Measurements from ENCODE around the gene TNFAIP8. TPM values are rescaled to one million over a fixed set of nuclear protein-coding genes. Genes with fewer than 3 reads are reported as not detected.

Gene TNFAIP8
- total RNA-seq (100 to 1,000 TPM; 295 to 311 TPM), polyA plus RNA-seq (207 TPM)

GRCh38 chr5:119355685-119356611 is at the start of gene TNFAIP8:
Gene TNFAIP8, plus strand, starts transcription at chr5:119356019. Its CDS starts 72 bp downstream, at chr5:119356091.
- Mint-ChIP-seq H3K4me1 (peaks cover 89 to 99% (median 98%) of the 10 kb centered on the region in 3 donors), H3K9me3 (no peaks in the 10 kb centered on the region), H3K4me3 (peak within 1 kb of the TSS; percentile 81 to 95 (median 91)), H3K36me3 (peaks cover 0 to 12% (median 2%) of the 10 kb centered on the region in 3 donors), H3K27ac (peak within 1 kb of the TSS; percentile 76 to 95 (median 90)), H3K27me3 (no peaks in the 10 kb centered on the region)
- ChIA-PET CTCF (interaction anchor here (1.0 to 4.0 kb wide), 7 partner anchors 16 to 367 kb away, joined by 3 to 19 read pairs (median 7); partner anchors contain the start of gene DTWD2), POLR2A (interaction anchor here (1.1 to 1.8 kb wide), 5 partner anchors 10 to 40 kb away, joined by 3 to 10 read pairs (median 6); no protein-coding TSS in a partner anchor)
- DNase-seq: peak in 3 of 5 donors; percentile 38 to 53 (median 39)
- H3K27ac ChIP-seq (ENCODE audit: low read depth, low read length): peak within 1 kb of the TSS; percentile 21
- no peaks in the 10 kb centered on the region for H3K9me3 ChIP-seq (ENCODE audit: low read length)
- peaks cover 88% of the 10 kb centered on the region for H3K4me1 ChIP-seq (ENCODE audit: insufficient read depth, low read length)
- no peaks in the 10 kb centered on the region for H3K36me3 ChIP-seq (ENCODE audit: insufficient read depth, low read length)
- peak within 1 kb of the TSS; percentile 37 for H3K4me3 ChIP-seq (ENCODE audit: low read length)
- no peaks in the 10 kb centered on the region for H3K27me3 ChIP-seq (ENCODE audit: insufficient read depth, low read length, poor library complexity, severe bottlenecking)

GRCh38 chr5:119307170-119307569 is 48.6 kb upstream of the TNFAIP8 start:
- CTCF ChIA-PET: interaction anchor here (2.0 kb wide), 1 partner anchor 9 kb away, joined by 6 read pairs; no protein-coding TSS in a partner anchor
- H3K27ac Mint-ChIP-seq: peak overlapping the region in 4 of 8 donors; percentile 21 to 92 (median 46)
- H3K4me3 Mint-ChIP-seq: peak overlapping the region in 2 of 7 donors; percentile 5 to 7

GRCh38 chr5:119309326-119309725 is 46.5 kb upstream of the TNFAIP8 start:
- Histone ChIP-seq H3K36me3 (ENCODE audit: insufficient read depth, low read length) (no peaks in the 10 kb centered on the region), H3K27ac (ENCODE audit: low read depth, low read length) (peak overlapping the region; percentile 26), H3K4me3 (ENCODE audit: low read length) (peak overlapping the region; percentile 27), H3K9me3 (ENCODE audit: low read length) (no peaks in the 10 kb centered on the region), H3K4me1 (ENCODE audit: insufficient read depth, low read length) (peaks cover 96% of the 10 kb centered on the region), H3K27me3 (ENCODE audit: insufficient read depth, low read length, poor library complexity, severe bottlenecking) (no peaks in the 10 kb centered on the region)
- Mint-ChIP-seq H3K9me3 (no peaks in the 10 kb centered on the region), H3K4me3 (peak overlapping the region; percentile 60 to 91 (median 86)), H3K4me1 (peaks cover 91 to 99% (median 98%) of the 10 kb centered on the region in 3 donors), H3K27ac (peak overlapping the region; percentile 89 to 99 (median 98)), H3K36me3 (peaks cover 3 to 9% (median 4%) of the 10 kb centered on the region in 3 donors), H3K27me3 (no peaks in the 10 kb centered on the region)
- POLR2A ChIA-PET: interaction anchor here (1.5 kb wide), 1 partner anchor 9 kb away, joined by 3 read pairs; no protein-coding TSS in a partner anchor
- no peak for DNase-seq
- CTCF ChIA-PET: interaction anchor here (0.9 to 7.4 kb wide), 2 partner anchors 18 to 101 kb away, joined by 4 to 82 read pairs; no protein-coding TSS in a partner anchor

More at GRCh38 chr5:119307170-119307569, 48.6 kb upstream of the TNFAIP8 start:
- Mint-ChIP-seq H3K36me3 (peaks cover 3 to 12% (median 4%) of the 10 kb centered on the region in 3 donors), H3K4me1 (peaks cover 91 to 99% (median 98%) of the 10 kb centered on the region in 3 donors), H3K27me3 (no peaks in the 10 kb centered on the region), H3K9me3 (no peaks in the 10 kb centered on the region)
- POLR2A ChIA-PET: no interaction called here
- DNase-seq: no peak
- H3K9me3 ChIP-seq (ENCODE audit: low read length): no peaks in the 10 kb centered on the region
- no peaks in the 10 kb centered on the region for H3K27me3 ChIP-seq (ENCODE audit: insufficient read depth, low read length, poor library complexity, severe bottlenecking)
- no peak overlapping the region for H3K4me3 ChIP-seq (ENCODE audit: low read length)
- H3K4me1 ChIP-seq (ENCODE audit: insufficient read depth, low read length): peaks cover 96% of the 10 kb centered on the region
- H3K36me3 ChIP-seq (ENCODE audit: insufficient read depth, low read length): no peaks in the 10 kb centered on the region
- H3K27ac ChIP-seq (ENCODE audit: low read depth, low read length): no peak overlapping the region

- Histone ChIP-seq H3K27ac (ENCODE audit: low read depth, low read length) (no peak overlapping the region), H3K4me1 (ENCODE audit: insufficient read depth, low read length) (peaks cover 96% of the 10 kb centered on the region), H3K27me3 (ENCODE audit: insufficient read depth, low read length, poor library complexity, severe bottlenecking) (no peaks in the 10 kb centered on the region), H3K9me3 (ENCODE audit: low read length) (no peaks in the 10 kb centered on the region), H3K36me3 (ENCODE audit: insufficient read depth, low read length) (no peaks in the 10 kb centered on the region), H3K4me3 (ENCODE audit: low read length) (no peak overlapping the region)
- POLR2A ChIA-PET: interaction anchor here (0.6 to 1.3 kb wide), 3 partner anchors 20 to 66 kb away, joined by 3 to 5 read pairs (median 4); no protein-coding TSS in a partner anchor
- H3K36me3 Mint-ChIP-seq: peaks cover 3 to 10% (median 4%) of the 10 kb centered on the region in 3 donors
- H3K4me3 Mint-ChIP-seq: peak overlapping the region in 5 of 7 donors; percentile 9 to 50 (median 33)
- CTCF ChIA-PET: interaction anchor here (0.8 to 7.4 kb wide), 6 partner anchors 11 to 241 kb away, joined by 3 to 82 read pairs (median 4); partner anchors contain the start of gene DMXL1
- no peak for DNase-seq
- peaks cover 91 to 99% (median 98%) of the 10 kb centered on the region in 3 donors for H3K4me1 Mint-ChIP-seq
- peak overlapping the region; percentile 44 to 94 (median 69) for H3K27ac Mint-ChIP-seq
- H3K9me3 Mint-ChIP-seq: no peaks in the 10 kb centered on the region
- no peaks in the 10 kb centered on the region for H3K27me3 Mint-ChIP-seq
These were observed 44.1 kb upstream of the TNFAIP8 start for GRCh38 chr5:119311688-119312087.

- Mint-ChIP-seq H3K4me1 (peaks cover 90 to 97% (median 96%) of the 10 kb centered on the region in 3 donors), H3K27me3 (no peaks in the 10 kb centered on the region), H3K4me3 (peak overlapping the region in 6 of 7 donors; percentile 9 to 62 (median 30)), H3K36me3 (peaks cover 3 to 12% (median 4%) of the 10 kb centered on the region in 3 donors), H3K27ac (peak overlapping the region; percentile 78 to 96 (median 87)), H3K9me3 (no peaks in the 10 kb centered on the region)
- Histone ChIP-seq H3K27me3 (ENCODE audit: insufficient read depth, low read length, poor library complexity, severe bottlenecking) (no peaks in the 10 kb centered on the region), H3K9me3 (ENCODE audit: low read length) (no peaks in the 10 kb centered on the region), H3K27ac (ENCODE audit: low read depth, low read length) (no peak overlapping the region), H3K4me3 (ENCODE audit: low read length) (no peak overlapping the region), H3K36me3 (ENCODE audit: insufficient read depth, low read length) (no peaks in the 10 kb centered on the region), H3K4me1 (ENCODE audit: insufficient read depth, low read length) (peaks cover 93% of the 10 kb centered on the region)
- POLR2A ChIA-PET: interaction anchor here (0.6 to 1.3 kb wide), 4 partner anchors 20 to 46 kb away, joined by 3 to 4 read pairs (median 4); no protein-coding TSS in a partner anchor
- no peak for DNase-seq
- CTCF ChIA-PET: interaction anchor here (0.8 to 7.4 kb wide), 10 partner anchors 8 to 324 kb away, joined by 3 to 82 read pairs (median 4); partner anchors contain the start of genes DMXL1 and DTWD2
These were observed 43.4 kb upstream of the TNFAIP8 start for GRCh38 chr5:119312403-119312802.

- Mint-ChIP-seq H3K4me1 (peaks cover 89 to 95% (median 94%) of the 10 kb centered on the region in 3 donors), H3K4me3 (peak overlapping the region in 6 of 7 donors; percentile 47 to 62 (median 56)), H3K27ac (peak overlapping the region; percentile 78 to 96 (median 87)), H3K27me3 (no peaks in the 10 kb centered on the region), H3K9me3 (no peaks in the 10 kb centered on the region), H3K36me3 (peaks cover 3 to 12% (median 4%) of the 10 kb centered on the region in 3 donors)
- Histone ChIP-seq H3K4me1 (ENCODE audit: insufficient read depth, low read length) (peaks cover 92% of the 10 kb centered on the region), H3K4me3 (ENCODE audit: low read length) (no peak overlapping the region), H3K27ac (ENCODE audit: low read depth, low read length) (no peak overlapping the region), H3K27me3 (ENCODE audit: insufficient read depth, low read length, poor library complexity, severe bottlenecking) (no peaks in the 10 kb centered on the region), H3K36me3 (ENCODE audit: insufficient read depth, low read length) (no peaks in the 10 kb centered on the region), H3K9me3 (ENCODE audit: low read length) (no peaks in the 10 kb centered on the region)
- ChIA-PET POLR2A (interaction anchor here (0.6 to 1.4 kb wide), 5 partner anchors 25 to 45 kb away, joined by 4 to 5 read pairs (median 4); no protein-coding TSS in a partner anchor), CTCF (interaction anchor here (0.8 to 7.4 kb wide), 11 partner anchors 8 to 325 kb away, joined by 3 to 82 read pairs (median 3); partner anchors contain the start of genes DMXL1 and DTWD2)
- DNase-seq: no peak
These were observed 42.6 kb upstream of the TNFAIP8 start for GRCh38 chr5:119313197-119313596.

Data from CD8-positive, alpha-beta memory T cell (primary cell).